ENCODE data around the gene TPX2.
A peak's percentile ranks its signal among the peaks of the same experiment; 100 is the strongest.

Gene TPX2

DNA sequence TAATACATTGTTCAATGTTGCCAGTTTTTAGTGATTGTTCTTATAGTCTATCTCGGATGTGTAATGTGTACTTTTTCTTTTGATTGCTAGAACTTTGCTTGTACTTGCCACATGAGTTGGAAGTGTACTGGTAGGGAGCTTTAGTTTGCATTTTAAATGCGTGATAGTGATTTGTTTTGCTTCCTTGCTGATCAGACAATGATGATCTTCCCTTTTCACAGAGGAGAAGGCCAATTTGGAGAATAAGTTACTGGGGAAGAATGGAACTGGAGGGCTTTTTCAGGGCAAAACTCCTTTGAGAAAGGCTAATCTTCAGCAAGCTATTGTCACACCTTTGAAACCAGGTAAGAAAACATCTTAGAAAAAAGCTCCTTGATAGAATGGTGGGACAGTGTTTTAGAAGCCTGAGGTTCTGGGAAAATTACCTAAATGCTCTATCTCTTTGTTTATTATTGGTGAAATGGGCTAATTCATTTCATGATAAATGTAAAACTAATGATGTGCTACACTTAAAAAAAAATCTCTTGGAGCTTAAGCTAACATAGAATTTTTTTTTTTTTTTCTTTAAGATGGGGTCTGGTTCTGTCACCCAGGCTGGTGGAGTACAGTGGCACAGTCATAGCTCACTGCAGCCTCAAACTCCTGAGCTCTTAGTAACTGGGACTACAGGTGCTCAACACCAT, 20.9 kb downstream of the TPX2 start:
- H3K4me3 ChIP-seq (ENCODE audit: low read length), result no peak overlapping the region
- no peaks in the 10 kb centered on the region for H3K27me3 ChIP-seq (ENCODE audit: control insufficient read depth, insufficient read depth, low read length)
- H3K9me3 ChIP-seq (replicated peaks; ENCODE audit: low read length), result no peaks in the 10 kb centered on the region
- H3K4me2 ChIP-seq (ENCODE audit: low read length), result peak overlapping the region; percentile 2
- peaks cover 17% of the 10 kb centered on the region for H3K36me3 ChIP-seq (ENCODE audit: insufficient read depth, low read length)
- peaks cover 36% of the 10 kb centered on the region for H3K4me1 ChIP-seq (ENCODE audit: control insufficient read depth, insufficient read depth, low read length)
- H3K9ac ChIP-seq (ENCODE audit: low read depth, low read length), result peak overlapping the region; percentile 40

DNA sequence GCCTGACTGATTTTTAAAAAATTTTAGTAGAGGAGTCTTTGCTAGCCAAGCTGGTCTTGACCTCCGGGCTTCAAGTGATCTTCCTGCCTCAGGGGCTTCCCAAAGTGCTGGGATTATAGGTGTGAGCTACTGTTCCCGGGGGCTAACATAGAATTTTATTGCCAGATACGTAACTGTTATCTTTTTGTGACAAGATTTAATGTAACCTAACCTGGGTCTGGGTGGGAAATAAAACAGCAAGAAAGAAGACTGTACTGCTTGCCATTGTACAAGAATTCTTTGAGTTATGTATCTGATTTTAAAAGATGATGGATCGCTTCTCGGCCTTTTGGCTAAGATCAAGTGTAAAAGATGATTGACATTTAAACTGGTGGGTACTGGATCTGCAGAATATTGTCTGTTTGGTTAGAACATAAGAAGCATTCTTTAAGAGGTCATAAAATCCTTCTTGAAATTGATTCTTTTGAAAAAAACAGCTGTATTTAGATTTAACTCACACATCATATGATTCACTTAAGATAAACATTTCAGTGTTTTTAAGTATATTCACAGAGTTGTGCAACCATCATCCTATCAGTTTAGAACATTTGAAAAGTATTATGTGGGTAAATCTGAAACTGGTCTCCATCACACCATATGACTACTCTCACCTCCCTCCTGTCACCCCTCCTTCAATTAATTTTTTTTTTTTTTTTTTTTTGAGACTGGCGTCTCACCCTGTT, 21.6 kb downstream of the TPX2 start:
- Histone ChIP-seq H3K9ac (ENCODE audit: low read depth, low read length) (peak overlapping the region; percentile 40), H3K4me3 (ENCODE audit: low read length) (no peak overlapping the region), H3K9me3 (replicated peaks; ENCODE audit: low read length) (no peaks in the 10 kb centered on the region), H3K27me3 (ENCODE audit: control insufficient read depth, insufficient read depth, low read length) (no peaks in the 10 kb centered on the region), H3K4me1 (ENCODE audit: control insufficient read depth, insufficient read depth, low read length) (peaks cover 43% of the 10 kb centered on the region), H3K36me3 (ENCODE audit: insufficient read depth, low read length) (peaks cover 22% of the 10 kb centered on the region), H3K4me2 (ENCODE audit: low read length) (peak overlapping the region; percentile 12)

DNA sequence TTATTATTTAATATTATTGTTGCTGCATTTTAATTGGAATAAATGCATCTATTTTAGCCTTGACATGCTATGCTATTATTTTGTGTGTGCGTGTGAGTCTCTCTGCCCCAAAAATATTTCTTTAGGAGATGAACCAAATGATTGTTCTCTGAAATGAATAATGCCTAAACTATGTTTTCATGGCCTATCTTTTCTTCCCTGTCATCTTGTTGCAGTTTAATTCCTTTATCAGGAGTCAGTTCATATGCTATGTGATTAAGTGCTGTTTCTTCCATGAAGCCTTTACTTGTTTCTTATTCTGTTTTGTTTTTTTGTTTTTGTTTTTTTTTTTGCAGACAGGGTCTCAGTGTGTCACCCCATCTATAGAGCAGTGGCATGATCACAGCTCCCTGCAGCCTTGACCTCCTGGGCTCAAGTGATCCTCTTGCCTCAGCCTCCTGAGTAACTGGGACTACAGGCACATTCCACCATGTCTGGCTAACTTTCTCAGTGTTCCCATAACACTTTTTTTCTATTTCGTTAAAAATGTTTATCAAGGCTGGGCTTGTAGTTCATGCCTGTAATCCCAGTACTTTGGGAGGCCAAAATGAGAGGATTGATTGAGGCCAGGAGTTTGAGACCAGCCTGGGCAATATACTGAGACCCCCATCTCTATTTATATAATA, 25.7 kb downstream of the TPX2 start:
- peaks cover 23% of the 10 kb centered on the region for H3K36me3 ChIP-seq (ENCODE audit: insufficient read depth, low read length)
- peak overlapping the region; percentile 46 for H3K4me2 ChIP-seq (ENCODE audit: low read length)
- no peak overlapping the region for H3K4me3 ChIP-seq (ENCODE audit: low read length)
- H3K9me3 ChIP-seq (replicated peaks; ENCODE audit: low read length), result no peaks in the 10 kb centered on the region
- H3K4me1 ChIP-seq (ENCODE audit: control insufficient read depth, insufficient read depth, low read length), result peaks cover 32% of the 10 kb centered on the region
- H3K9ac ChIP-seq (ENCODE audit: low read depth, low read length), result peak overlapping the region; percentile 65
- H3K27me3 ChIP-seq (ENCODE audit: control insufficient read depth, insufficient read depth, low read length), result no peaks in the 10 kb centered on the region

DNA sequence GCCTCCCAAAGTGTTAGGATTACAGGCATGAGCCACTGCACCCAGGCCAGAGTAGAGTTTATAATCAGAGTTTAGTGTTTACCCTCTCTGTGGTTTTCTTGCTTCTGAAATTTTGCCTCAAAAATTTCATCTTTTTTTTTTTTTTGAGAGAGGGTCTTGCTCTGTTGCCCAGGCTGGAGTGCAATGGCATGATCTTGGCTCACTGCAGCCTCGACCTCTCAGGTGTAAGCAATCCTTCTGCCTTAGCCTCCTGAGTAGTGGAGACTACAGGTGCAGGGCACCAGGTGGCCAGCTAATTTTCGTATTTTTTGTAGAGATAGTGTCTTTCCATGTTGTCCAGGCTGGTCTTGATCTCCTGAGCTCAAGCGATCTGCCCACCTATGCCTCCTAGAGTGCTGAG, 28.7 kb downstream of the TPX2 start:
- Histone ChIP-seq H3K27me3 (ENCODE audit: control insufficient read depth, insufficient read depth, low read length) (no peaks in the 10 kb centered on the region), H3K4me2 (ENCODE audit: low read length) (no peak overlapping the region), H3K36me3 (ENCODE audit: insufficient read depth, low read length) (peaks cover 31% of the 10 kb centered on the region), H3K4me1 (ENCODE audit: control insufficient read depth, insufficient read depth, low read length) (peaks cover 25% of the 10 kb centered on the region), H3K9ac (ENCODE audit: low read depth, low read length) (no peak overlapping the region), H3K9me3 (replicated peaks; ENCODE audit: low read length) (no peaks in the 10 kb centered on the region), H3K4me3 (ENCODE audit: low read length) (no peak overlapping the region)

DNA sequence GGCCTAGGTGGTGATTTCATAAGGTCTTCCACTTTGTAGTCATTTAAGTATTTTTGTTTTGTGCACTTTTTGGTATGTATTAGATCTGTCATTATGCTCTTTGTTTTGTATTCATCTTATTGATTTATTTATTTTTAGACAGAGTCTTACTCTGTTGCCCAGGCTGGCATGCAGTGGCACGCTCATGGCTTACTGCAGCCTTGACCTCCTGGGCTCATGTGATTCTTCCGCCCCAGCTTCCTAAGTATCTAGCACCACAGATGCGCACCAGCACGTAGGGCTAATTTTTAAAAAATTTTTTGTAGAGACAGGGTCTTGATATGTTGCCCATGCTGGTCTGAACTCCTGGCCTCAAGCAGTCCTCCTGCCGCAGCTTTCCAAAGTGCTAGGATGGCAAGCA, 30.6 kb downstream of the TPX2 start:
- Histone ChIP-seq H3K4me3 (ENCODE audit: low read length) (no peak overlapping the region), H3K27me3 (ENCODE audit: control insufficient read depth, insufficient read depth, low read length) (no peaks in the 10 kb centered on the region), H3K9ac (ENCODE audit: low read depth, low read length) (peak overlapping the region; percentile 57), H3K4me2 (ENCODE audit: low read length) (peak overlapping the region; percentile 67), H3K9me3 (replicated peaks; ENCODE audit: low read length) (no peaks in the 10 kb centered on the region), H3K36me3 (ENCODE audit: insufficient read depth, low read length) (peaks cover 34% of the 10 kb centered on the region), H3K4me1 (ENCODE audit: control insufficient read depth, insufficient read depth, low read length) (peaks cover 16% of the 10 kb centered on the region)

DNA sequence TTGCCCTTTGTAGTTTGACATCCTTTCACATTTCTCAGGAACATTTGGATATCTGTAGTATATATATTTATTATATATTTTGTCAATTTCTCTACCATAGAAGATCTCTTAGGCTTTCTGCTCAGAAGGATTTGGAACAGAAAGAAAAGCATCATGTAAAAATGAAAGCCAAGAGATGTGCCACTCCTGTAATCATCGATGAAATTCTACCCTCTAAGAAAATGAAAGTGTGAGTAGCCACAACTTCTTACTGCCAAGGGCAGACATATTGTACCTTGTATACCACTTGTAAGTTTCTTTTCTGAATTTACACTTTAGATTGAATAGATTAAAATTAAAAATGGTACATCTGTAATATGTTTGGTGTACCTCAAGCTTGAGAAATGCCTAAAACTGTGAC, 31.2 kb downstream of the TPX2 start:
- H3K9ac ChIP-seq (ENCODE audit: low read depth, low read length), result peak overlapping the region; percentile 57
- peaks cover 33% of the 10 kb centered on the region for H3K36me3 ChIP-seq (ENCODE audit: insufficient read depth, low read length)
- H3K4me1 ChIP-seq (ENCODE audit: control insufficient read depth, insufficient read depth, low read length), result peaks cover 11% of the 10 kb centered on the region
- H3K4me3 ChIP-seq (ENCODE audit: low read length), result peak overlapping the region; percentile 49
- H3K9me3 ChIP-seq (replicated peaks; ENCODE audit: low read length), result no peaks in the 10 kb centered on the region
- H3K27me3 ChIP-seq (ENCODE audit: control insufficient read depth, insufficient read depth, low read length), result no peaks in the 10 kb centered on the region
- H3K4me2 ChIP-seq (ENCODE audit: low read length), result peak overlapping the region; percentile 67

DNA sequence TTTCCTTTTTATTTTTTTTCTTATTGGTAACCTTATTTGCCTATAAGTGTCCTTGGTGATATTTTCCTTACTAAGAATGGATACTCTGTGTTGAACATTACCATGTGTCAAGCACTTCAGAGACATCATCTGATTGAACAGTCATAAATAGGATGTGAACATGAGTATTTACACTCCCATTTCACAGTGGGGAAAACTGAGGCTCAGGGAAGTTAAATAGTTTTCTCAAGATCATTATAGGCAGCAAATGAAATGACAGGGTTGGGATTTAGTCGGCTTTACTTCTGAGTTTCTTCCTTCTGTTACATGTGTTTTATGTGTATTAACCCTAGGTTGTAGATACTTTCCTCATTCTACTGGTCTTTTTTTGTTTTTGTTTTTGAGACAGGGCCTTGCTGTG, 35.3 kb downstream of the TPX2 start:
- no peaks in the 10 kb centered on the region for H3K27me3 ChIP-seq (ENCODE audit: control insufficient read depth, insufficient read depth, low read length)
- no peak overlapping the region for H3K4me2 ChIP-seq (ENCODE audit: low read length)
- peaks cover 36% of the 10 kb centered on the region for H3K36me3 ChIP-seq (ENCODE audit: insufficient read depth, low read length)
- H3K4me3 ChIP-seq (ENCODE audit: low read length), result no peak overlapping the region
- no peak overlapping the region for H3K9ac ChIP-seq (ENCODE audit: low read depth, low read length)
- H3K4me1 ChIP-seq (ENCODE audit: control insufficient read depth, insufficient read depth, low read length), result peaks cover 6% of the 10 kb centered on the region
- no peaks in the 10 kb centered on the region for H3K9me3 ChIP-seq (replicated peaks; ENCODE audit: low read length)

DNA sequence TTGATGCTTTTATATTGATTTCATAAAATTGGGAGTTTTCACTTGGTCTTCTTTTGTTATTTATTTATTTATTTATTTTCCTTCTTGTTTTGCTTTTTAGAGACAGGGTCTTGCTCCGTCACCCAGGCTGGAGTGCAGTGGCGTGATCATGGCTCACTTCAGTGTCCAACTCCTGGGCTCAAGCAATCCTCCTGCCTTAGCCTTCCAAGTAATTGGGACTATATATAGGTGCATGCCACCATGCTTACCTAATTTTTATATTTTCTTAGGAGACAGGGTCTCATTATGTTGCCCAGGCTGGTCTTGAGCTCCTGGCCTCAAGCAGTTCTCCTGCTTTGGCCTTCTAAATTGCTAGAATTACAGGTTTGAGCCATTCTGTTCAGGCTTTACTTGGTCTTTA, 41.7 kb downstream of the TPX2 start:
- no peak overlapping the region for H3K4me2 ChIP-seq (ENCODE audit: low read length)
- H3K36me3 ChIP-seq (ENCODE audit: insufficient read depth, low read length), result peaks cover 53% of the 10 kb centered on the region
- no peaks in the 10 kb centered on the region for H3K9me3 ChIP-seq (replicated peaks; ENCODE audit: low read length)
- H3K27me3 ChIP-seq (ENCODE audit: control insufficient read depth, insufficient read depth, low read length), result no peaks in the 10 kb centered on the region
- H3K4me3 ChIP-seq (ENCODE audit: low read length), result no peak overlapping the region
- no peak overlapping the region for H3K9ac ChIP-seq (ENCODE audit: low read depth, low read length)
- peaks cover 6% of the 10 kb centered on the region for H3K4me1 ChIP-seq (ENCODE audit: control insufficient read depth, insufficient read depth, low read length)

DNA sequence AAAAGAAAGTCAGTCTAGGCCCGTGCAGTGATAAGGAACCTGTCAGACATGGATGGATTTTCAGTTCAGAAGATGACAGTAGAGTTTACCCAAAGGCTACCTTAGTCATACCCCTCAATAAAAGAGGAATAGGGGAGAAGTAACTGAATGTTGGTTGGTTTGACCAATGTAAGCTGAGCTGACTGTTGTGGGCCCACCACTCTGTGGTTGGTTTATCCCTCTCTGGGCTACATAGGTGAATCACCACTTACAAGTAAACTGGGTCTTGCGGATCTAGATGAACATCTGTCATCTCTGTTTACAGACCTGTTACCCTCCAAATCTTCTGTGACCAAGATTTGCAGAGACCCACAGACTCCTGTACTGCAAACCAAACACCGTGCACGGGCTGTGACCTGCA, 42.9 kb downstream of the TPX2 start:
- no peak overlapping the region for H3K4me3 ChIP-seq (ENCODE audit: low read length)
- no peak overlapping the region for H3K9ac ChIP-seq (ENCODE audit: low read depth, low read length)
- H3K4me2 ChIP-seq (ENCODE audit: low read length), result no peak overlapping the region
- H3K9me3 ChIP-seq (replicated peaks; ENCODE audit: low read length), result no peaks in the 10 kb centered on the region
- peaks cover 6% of the 10 kb centered on the region for H3K4me1 ChIP-seq (ENCODE audit: control insufficient read depth, insufficient read depth, low read length)
- no peaks in the 10 kb centered on the region for H3K27me3 ChIP-seq (ENCODE audit: control insufficient read depth, insufficient read depth, low read length)
- H3K36me3 ChIP-seq (ENCODE audit: insufficient read depth, low read length), result peaks cover 52% of the 10 kb centered on the region

DNA sequence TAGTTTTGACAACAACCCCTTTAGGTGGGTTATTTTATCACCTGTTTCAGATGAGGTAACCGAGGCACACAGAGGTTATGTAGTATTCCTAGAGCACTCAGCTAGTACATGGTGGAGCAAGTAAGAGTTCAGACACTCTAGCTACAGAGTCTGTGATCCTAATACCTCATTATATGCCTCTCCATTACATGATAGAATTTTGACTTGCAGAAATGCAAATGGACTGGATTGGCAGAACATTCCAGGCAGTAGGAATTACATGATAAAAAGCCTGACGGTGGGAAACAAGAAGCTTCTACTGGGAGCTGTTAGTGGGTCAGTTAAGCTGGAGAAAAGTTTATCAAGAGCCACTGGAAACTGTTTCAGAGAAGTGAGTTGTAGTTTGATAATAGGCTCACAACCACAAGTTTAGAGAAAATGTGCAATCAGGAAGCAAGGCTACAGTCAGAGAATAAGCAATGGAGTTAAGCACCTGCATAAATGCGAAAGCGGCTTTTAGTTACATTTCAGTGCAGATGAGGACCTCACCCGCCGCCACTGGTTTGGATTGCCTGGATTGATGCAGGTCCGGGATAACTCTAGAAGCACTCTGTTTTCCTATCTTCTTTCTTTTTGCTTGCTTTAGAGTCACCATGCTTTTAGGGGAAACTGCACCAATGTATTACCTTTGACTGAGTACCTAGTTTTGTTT, 45.4 kb downstream of the TPX2 start:
- no peak overlapping the region for H3K9ac ChIP-seq (ENCODE audit: low read depth, low read length)
- H3K27me3 ChIP-seq (ENCODE audit: control insufficient read depth, insufficient read depth, low read length), result no peaks in the 10 kb centered on the region
- H3K4me3 ChIP-seq (ENCODE audit: low read length), result no peak overlapping the region
- H3K4me1 ChIP-seq (ENCODE audit: control insufficient read depth, insufficient read depth, low read length), result peaks cover 17% of the 10 kb centered on the region
- H3K9me3 ChIP-seq (replicated peaks; ENCODE audit: low read length), result no peaks in the 10 kb centered on the region
- peaks cover 37% of the 10 kb centered on the region for H3K36me3 ChIP-seq (ENCODE audit: insufficient read depth, low read length)
- no peak overlapping the region for H3K4me2 ChIP-seq (ENCODE audit: low read length)

DNA sequence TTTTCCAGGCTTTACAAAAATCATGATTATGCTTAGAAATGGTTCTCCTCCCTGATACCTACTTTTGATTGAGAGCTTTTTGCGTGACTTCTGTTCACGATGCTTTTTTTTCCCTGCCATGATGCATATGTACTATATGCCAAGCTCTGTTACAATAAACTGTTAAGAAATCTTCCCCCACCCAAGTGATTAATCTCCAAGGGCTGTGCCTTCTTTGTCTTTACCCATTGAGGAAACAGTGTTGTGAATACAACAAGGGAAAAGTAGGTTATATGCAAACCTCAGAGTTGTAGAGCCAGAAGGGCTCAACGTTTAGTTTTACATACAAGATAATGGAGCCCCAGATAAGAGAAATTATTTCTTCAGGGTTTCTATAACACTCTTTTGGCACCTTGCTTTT, 46.0 kb downstream of the TPX2 start:
- Histone ChIP-seq H3K4me3 (ENCODE audit: low read length) (no peak overlapping the region), H3K36me3 (ENCODE audit: insufficient read depth, low read length) (peaks cover 31% of the 10 kb centered on the region), H3K9ac (ENCODE audit: low read depth, low read length) (no peak overlapping the region), H3K27me3 (ENCODE audit: control insufficient read depth, insufficient read depth, low read length) (no peaks in the 10 kb centered on the region), H3K9me3 (replicated peaks; ENCODE audit: low read length) (no peaks in the 10 kb centered on the region), H3K4me1 (ENCODE audit: control insufficient read depth, insufficient read depth, low read length) (peaks cover 17% of the 10 kb centered on the region), H3K4me2 (ENCODE audit: low read length) (no peak overlapping the region)
